Astrocyte of the cerebellum (primary cell): ENCODE measurements around the gene CD300C.

Experiments
- DNase-seq: peaks from one replicate; pipeline ENCODE4 v3.0.0-alpha.2; 2011; ENCODE audit warnings: low read depth
- H3K4me3 ChIP-seq: 2 replicates; pipeline ENCODE4 v1.5.1; 2011; ENCODE audit warnings: mild to moderate bottlenecking, low read depth, low read length, moderate library complexity
- in situ Hi-C: cut with HindIII; loops from 2 replicates; pipeline ENCODE4 v1.10.0; 2017; ENCODE audit warnings: low sequenced_read_pairs
- TF ChIP-seq, protein P1 (sequence below): IDR thresholded peaks from 2 replicates; pipeline ENCODE4 v1.5.1; 2012; ENCODE audit warnings: low read length, low read depth, moderate library complexity, mild to moderate bottlenecking; ENCODE audit errors: missing control alignments

The CD300C gene

GRCh38 chr17:74545843-74546230, at the start of gene CD300C:
Gene CD300C, minus strand, starts transcription at chr17:74546115. Its CDS starts 333 bp downstream, at chr17:74545782.
- no peak for DNase-seq
- TF ChIP-seq, protein P1, sequence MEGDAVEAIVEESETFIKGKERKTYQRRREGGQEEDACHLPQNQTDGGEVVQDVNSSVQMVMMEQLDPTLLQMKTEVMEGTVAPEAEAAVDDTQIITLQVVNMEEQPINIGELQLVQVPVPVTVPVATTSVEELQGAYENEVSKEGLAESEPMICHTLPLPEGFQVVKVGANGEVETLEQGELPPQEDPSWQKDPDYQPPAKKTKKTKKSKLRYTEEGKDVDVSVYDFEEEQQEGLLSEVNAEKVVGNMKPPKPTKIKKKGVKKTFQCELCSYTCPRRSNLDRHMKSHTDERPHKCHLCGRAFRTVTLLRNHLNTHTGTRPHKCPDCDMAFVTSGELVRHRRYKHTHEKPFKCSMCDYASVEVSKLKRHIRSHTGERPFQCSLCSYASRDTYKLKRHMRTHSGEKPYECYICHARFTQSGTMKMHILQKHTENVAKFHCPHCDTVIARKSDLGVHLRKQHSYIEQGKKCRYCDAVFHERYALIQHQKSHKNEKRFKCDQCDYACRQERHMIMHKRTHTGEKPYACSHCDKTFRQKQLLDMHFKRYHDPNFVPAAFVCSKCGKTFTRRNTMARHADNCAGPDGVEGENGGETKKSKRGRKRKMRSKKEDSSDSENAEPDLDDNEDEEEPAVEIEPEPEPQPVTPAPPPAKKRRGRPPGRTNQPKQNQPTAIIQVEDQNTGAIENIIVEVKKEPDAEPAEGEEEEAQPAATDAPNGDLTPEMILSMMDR = no peak
- H3K4me3 ChIP-seq = no peak within 1 kb of the TSS
- in situ Hi-C loops = no loop called here

- in situ Hi-C loops = no loop called here
- TF ChIP-seq, protein P1 = no peak
- DNase-seq = no peak
- no peak overlapping the region for H3K4me3 ChIP-seq
Observed at GRCh38 chr17:74595037-74595750, 49.3 kb upstream of the CD300C start.

DNA sequence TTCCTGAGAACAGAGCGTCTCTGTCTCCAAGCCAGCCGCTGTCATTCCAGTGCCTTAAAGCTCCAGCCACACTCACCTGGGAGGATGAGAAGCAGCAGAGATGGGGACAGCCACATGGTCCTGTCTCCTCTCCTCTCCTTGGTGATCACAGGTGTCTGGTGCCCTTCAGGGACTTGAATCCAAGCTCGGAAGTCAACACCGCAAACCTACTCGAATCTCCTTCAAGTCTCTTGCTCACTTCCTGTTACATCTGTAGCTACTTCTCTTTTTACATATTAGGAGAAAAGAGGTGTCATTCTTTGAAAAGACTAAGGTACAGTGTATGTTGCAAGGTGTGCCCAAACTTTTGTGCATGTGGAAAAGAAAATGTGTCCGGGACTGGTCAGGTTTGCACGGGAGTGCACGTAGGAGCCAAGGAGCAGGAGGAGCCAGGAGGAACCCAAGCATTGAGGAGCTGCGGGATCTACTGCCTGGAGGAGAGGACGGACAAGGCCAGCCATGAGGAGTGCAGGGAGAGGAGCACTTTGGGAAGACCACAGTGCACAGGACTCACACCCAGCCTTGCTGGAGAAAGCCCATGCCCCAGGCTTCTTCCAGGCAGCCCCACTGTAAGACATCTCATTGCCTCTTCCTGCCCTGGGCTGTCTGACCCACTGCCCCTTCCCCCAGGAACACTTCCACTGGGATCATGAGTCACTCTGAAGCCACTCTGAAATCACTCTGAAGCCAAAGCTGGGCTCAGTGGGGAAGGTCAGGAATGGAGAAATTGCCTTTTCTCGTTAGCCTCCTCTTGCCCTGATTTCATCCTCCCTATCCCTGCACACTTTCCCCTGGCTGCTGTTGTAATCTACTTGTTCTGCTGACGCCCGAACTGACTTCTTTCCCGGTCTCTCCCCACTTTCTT, 46.4 kb upstream of the CD300C start, which contains the start of gene CD300LD:
Gene CD300LD, minus strand, starts transcription at position 197 of the 904 bp plus-strand sequence. Its CDS starts 81 bp downstream, at position 116.
- in situ Hi-C loops = no loop called here
- TF ChIP-seq, protein P1 = no peak
- no peak for DNase-seq
- no peak within 1 kb of the TSS for H3K4me3 ChIP-seq

DNA sequence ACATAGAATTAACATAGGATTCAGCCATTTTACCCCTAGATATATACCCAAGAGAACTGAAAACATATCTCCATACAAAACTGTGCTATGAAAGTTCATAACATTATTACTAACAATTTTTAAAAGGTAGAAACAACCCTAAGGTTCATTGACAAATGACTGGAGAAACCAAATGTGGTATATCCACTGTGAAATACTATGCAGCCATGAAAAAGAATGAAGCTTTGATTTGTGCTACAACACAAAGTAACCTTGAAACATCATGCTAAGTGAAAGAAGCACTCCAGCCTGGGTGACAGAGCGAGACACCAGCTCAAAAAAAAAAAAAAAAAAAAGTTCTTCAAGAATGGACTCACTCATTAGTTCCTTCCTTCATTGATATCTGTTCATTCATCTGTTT, 45.6 kb upstream of the CD300C start:
- TF ChIP-seq, protein P1 = no peak
- in situ Hi-C loops = no loop called here
- no peak overlapping the region for H3K4me3 ChIP-seq
- DNase-seq = no peak

GRCh38 chr17:74585711-74586110, 39.8 kb upstream of the CD300C start:
- in situ Hi-C loops = no loop called here
- TF ChIP-seq, protein P1 = no peak
- H3K4me3 ChIP-seq = no peak overlapping the region
- DNase-seq = no peak

- in situ Hi-C loops = no loop called here
- TF ChIP-seq, protein P1 = no peak
- H3K4me3 ChIP-seq = no peak overlapping the region
- DNase-seq = no peak
Observed at GRCh38 chr17:74584292-74585060, 38.6 kb upstream of the CD300C start.
